Keratinocyte (primary cell): ENCODE measurements around the gene CNTNAP5.

Source experiments
- EZH2 ChIP-seq: IDR thresholded peaks from one replicate; pipeline ENCODE4 v1.6.1; 2012; ENCODE audit warnings: inconsistent platforms, mild to moderate bottlenecking, low read length, moderate library complexity
- TF ChIP-seq, protein P1 (sequence below), 3 experiments: IDR thresholded peaks in 1 of 3; conservative IDR thresholded peaks in 1 of 3; optimal IDR thresholded peaks in 1 of 3; 2 replicates in 2 of 3; 3 replicates in 1 of 3; pipeline versions ENCODE3 to v1.5.1; 2011; ENCODE audit warnings: low read length in 3 of 3, mild to moderate bottlenecking in 3 of 3, moderate library complexity in 2 of 3, control low read depth in 1 of 3, inconsistent platforms in 1 of 3; ENCODE audit not compliant: insufficient read depth in 2 of 3; ENCODE audit errors: extremely low read depth in 1 of 3

- TF ChIP-seq, protein P1, sequence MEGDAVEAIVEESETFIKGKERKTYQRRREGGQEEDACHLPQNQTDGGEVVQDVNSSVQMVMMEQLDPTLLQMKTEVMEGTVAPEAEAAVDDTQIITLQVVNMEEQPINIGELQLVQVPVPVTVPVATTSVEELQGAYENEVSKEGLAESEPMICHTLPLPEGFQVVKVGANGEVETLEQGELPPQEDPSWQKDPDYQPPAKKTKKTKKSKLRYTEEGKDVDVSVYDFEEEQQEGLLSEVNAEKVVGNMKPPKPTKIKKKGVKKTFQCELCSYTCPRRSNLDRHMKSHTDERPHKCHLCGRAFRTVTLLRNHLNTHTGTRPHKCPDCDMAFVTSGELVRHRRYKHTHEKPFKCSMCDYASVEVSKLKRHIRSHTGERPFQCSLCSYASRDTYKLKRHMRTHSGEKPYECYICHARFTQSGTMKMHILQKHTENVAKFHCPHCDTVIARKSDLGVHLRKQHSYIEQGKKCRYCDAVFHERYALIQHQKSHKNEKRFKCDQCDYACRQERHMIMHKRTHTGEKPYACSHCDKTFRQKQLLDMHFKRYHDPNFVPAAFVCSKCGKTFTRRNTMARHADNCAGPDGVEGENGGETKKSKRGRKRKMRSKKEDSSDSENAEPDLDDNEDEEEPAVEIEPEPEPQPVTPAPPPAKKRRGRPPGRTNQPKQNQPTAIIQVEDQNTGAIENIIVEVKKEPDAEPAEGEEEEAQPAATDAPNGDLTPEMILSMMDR (optimal IDR thresholded peaks at IDR 0.05 in 1 of 3, IDR thresholded peaks at IDR 0.05 in 1 of 3, conservative IDR thresholded peaks at IDR 0.05 in 1 of 3; ENCODE audit: extremely low read depth in 1 of 3, insufficient read depth in 2 of 3, low read length in 3 of 3), result no peak
- no peak for TF ChIP-seq EZH2
Measured at GRCh38 chr2:124476291-124476690, 451.2 kb downstream of the CNTNAP5 start.
